ENCODE data around the gene MPHOSPH8.
"Not testable (repeated sequence)": the region's sequence is repeated elsewhere in the genome, so short reads cannot be mapped to it uniquely, and the experiment has no call there.

The MPHOSPH8 gene

GRCh38 chr13:19685437-19685836 is 52.0 kb downstream of the MPHOSPH8 start:
- DNase-seq: no peak

- not testable (repeated sequence) for DNase-seq
These were observed 58.0 kb downstream of the MPHOSPH8 start for GRCh38 chr13:19691447-19691846.

GRCh38 chr13:19695428-19695827 is 62.0 kb downstream of the MPHOSPH8 start:
- DNase-seq: no peak

- no peak for DNase-seq
These were observed 62.4 kb downstream of the MPHOSPH8 start for GRCh38 chr13:19695829-19696228.

GRCh38 chr13:19700963-19701362 is 67.5 kb downstream of the MPHOSPH8 start:
- DNase-seq: not testable (repeated sequence)

- DNase-seq: not testable (repeated sequence)
These were observed 68.2 kb downstream of the MPHOSPH8 start for GRCh38 chr13:19701619-19702018.

- not testable (repeated sequence) for DNase-seq
These were observed 70.8 kb downstream of the MPHOSPH8 start for GRCh38 chr13:19704256-19704655.

- DNase-seq: not testable (repeated sequence)
These were observed 75.6 kb downstream of the MPHOSPH8 start for GRCh38 chr13:19709039-19709438.

GRCh38 chr13:19709782-19710181 is 76.3 kb downstream of the MPHOSPH8 start:
- not testable (repeated sequence) for DNase-seq

- DNase-seq: peak; percentile 83
These were observed 79.9 kb downstream of the MPHOSPH8 start for GRCh38 chr13:19713186-19713965.

- DNase-seq: no peak
These were observed 86.6 kb downstream of the MPHOSPH8 start for GRCh38 chr13:19720039-19720438.
